Lower lobe of right lung (tissue), 2 donors: ENCODE data around the gene NFIA. TPM values are rescaled to one million over a fixed set of nuclear protein-coding genes. Genes with fewer than 3 reads are reported as not detected.

Experiments used
- ATAC-seq, 2 donors: fragments of 200-7000 bp; cut with Tn5 transposase; one replicate each; pipeline ENCODE4 v1.9.1; 2020 to 2022; ENCODE audit warnings: mild to moderate bottlenecking in 2 of 2, moderate library complexity in 2 of 2
- DNase-seq: peaks from one replicate; pipeline ENCODE4 v3.0.0-alpha.2; 2020
- H3K27ac ChIP-seq: fragments of 200-600 bp; one replicate; pipeline ENCODE4 v1.8.0; 2022
- H3K27me3 ChIP-seq: fragments of 200-600 bp; one replicate; pipeline ENCODE4 v1.8.0; 2022; ENCODE audit warnings: low read depth
- H3K36me3 ChIP-seq: fragments of 200-600 bp; one replicate; pipeline ENCODE4 v1.8.0; 2022; ENCODE audit warnings: mild to moderate bottlenecking
- H3K4me1 ChIP-seq: fragments of 200-600 bp; one replicate; pipeline ENCODE4 v1.8.0; 2022
- H3K4me3 ChIP-seq: fragments of 200-600 bp; one replicate; pipeline ENCODE4 v1.8.0; 2022; ENCODE audit warnings: mild to moderate bottlenecking
- H3K9me3 ChIP-seq: fragments of 200-600 bp; one replicate; pipeline ENCODE4 v1.8.0; 2022
- intact Hi-C: fragments of 100-400 bp; cut with DNase I; formaldehyde crosslinking; loops from one replicate; pipeline ENCODE4 v1.11.0; 2022
- total RNA-seq: library from RNA; stranded (reverse); fragmentation: NEBNext Ultra II Directional; extraction: Animal tissue kit (Norgen Biotek cat#: 25700); gene quantifications from one replicate; pipeline ENCODE4 v1.2.1, GENCODE V29; 2021
- TF ChIP-seq, protein P1 (sequence below): fragments of 200-600 bp; IDR thresholded peaks from one replicate; pipeline ENCODE4 v1.8.0; 2022; ENCODE audit warnings: antibody characterized with exemption, mild to moderate bottlenecking
- donor health status: DM: no; HTN: yes; CAD: no; lungs with severe emphysema.

NFIA gene
- total RNA-seq, 1 donor from 2014 or later = 70.0 TPM

DNA sequence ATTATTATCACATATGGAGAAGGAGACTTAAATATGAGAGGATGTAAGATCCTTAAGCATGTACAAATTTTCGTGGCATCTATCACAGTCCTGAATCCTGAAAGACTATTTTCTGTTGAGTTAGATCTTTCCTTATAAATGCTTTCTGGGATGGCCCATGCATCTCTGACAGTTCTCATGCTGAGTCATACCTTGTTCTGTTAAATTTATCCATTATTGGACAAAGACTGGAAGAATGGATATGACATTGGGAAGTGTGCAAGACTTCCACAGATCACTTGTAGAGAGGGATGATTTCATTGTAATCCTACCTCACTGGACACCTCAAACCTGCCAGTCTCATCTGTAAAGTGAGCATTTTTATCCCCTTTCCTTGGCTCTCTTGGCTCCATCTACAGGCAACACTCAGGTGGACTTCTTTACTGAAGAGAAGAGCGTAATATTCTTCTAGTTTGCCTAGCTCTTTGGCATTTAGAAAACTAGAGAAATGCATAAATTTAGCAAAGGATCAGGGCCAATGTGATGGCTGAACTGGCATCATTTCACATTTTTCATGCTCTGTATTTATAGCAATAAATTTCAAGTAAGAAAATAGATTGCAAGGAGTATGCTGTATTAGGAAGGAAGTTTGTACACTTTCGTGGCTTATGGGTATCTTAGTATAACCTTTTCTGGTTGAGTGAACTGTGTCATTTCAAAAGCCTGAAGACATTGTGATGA lies 128.2 kb downstream of the NFIA start:
- Histone ChIP-seq H3K4me1 (no peaks in the 10 kb centered on the region), H3K27me3 (no peaks in the 10 kb centered on the region), H3K36me3 (no peaks in the 10 kb centered on the region), H3K27ac (no peak overlapping the region), H3K4me3 (no peak overlapping the region), H3K9me3 (no peaks in the 10 kb centered on the region)
- ATAC-seq (no peak), DNase-seq (no peak)
- TF ChIP-seq, protein P1, sequence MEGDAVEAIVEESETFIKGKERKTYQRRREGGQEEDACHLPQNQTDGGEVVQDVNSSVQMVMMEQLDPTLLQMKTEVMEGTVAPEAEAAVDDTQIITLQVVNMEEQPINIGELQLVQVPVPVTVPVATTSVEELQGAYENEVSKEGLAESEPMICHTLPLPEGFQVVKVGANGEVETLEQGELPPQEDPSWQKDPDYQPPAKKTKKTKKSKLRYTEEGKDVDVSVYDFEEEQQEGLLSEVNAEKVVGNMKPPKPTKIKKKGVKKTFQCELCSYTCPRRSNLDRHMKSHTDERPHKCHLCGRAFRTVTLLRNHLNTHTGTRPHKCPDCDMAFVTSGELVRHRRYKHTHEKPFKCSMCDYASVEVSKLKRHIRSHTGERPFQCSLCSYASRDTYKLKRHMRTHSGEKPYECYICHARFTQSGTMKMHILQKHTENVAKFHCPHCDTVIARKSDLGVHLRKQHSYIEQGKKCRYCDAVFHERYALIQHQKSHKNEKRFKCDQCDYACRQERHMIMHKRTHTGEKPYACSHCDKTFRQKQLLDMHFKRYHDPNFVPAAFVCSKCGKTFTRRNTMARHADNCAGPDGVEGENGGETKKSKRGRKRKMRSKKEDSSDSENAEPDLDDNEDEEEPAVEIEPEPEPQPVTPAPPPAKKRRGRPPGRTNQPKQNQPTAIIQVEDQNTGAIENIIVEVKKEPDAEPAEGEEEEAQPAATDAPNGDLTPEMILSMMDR = no peak
- intact Hi-C loops = no loop called here

DNA sequence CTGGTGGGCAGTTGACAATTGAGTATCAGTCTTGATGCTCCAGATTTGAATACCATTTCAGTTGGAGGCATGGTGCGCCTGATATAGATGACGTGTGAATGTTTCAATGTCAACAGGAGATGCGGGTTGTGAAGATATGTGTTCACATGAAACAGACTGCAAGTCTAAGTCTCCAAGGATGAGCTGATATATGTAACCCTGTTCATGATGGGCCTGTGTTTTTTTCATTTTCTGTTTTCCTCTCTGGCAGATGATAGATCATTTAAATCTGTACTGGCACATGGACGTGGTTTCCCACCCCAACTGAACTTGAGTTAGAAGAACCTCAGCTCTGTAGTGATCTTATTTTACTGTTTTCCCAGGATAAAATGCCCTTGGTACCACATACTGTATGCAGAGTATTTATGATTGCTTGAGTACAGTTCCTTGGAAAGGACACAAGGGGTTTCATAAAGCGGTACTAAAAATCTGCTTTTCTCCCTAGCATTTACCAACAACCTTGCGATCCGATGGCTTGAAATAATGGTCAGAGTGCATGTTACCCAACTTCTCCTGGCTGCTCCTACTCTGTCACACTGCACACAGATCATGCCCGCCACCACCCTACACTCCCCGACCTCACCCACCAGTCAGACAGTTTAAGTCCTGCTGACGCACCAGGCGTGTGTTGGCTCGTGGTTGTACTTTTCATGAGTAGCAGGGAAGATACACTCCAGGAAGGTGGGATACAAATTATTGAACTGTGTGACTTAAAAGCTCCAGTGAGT lies 131.1 kb downstream of the NFIA start:
- DNase-seq (no peak), ATAC-seq (no peak)
- intact Hi-C loops = no loop called here
- Histone ChIP-seq H3K4me3 (no peak overlapping the region), H3K27me3 (no peaks in the 10 kb centered on the region), H3K36me3 (no peaks in the 10 kb centered on the region), H3K4me1 (no peaks in the 10 kb centered on the region), H3K9me3 (no peaks in the 10 kb centered on the region), H3K27ac (no peak overlapping the region)
- TF ChIP-seq, protein P1 = no peak

DNA sequence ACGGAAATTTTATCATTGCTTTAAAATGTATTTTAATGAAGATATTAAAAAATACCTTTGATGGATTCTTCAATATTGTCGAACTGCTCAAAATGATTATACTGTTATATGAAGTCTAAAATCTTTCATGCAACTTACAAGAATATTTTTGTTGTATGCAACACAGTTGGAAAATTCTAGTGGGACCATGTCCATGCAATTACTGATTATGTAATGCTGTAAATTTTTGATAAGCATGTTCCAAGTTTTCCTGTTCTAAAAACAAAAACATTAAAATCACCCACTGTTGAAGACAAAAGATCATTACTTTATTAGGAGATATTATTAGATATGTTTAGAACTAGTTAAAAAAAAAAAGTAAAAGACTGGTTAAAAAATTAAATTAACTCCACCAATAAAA lies 132.8 kb downstream of the NFIA start:
- Histone ChIP-seq H3K36me3 (no peaks in the 10 kb centered on the region), H3K9me3 (no peaks in the 10 kb centered on the region), H3K4me1 (no peaks in the 10 kb centered on the region), H3K27ac (no peak overlapping the region), H3K4me3 (no peak overlapping the region), H3K27me3 (no peaks in the 10 kb centered on the region)
- TF ChIP-seq, protein P1 = no peak
- ATAC-seq (no peak), DNase-seq (no peak)
- intact Hi-C loops = no loop called here

GRCh38 chr1:61215676-61216289 lies 133.4 kb downstream of the NFIA start:
- H3K4me1 ChIP-seq = no peaks in the 10 kb centered on the region
- H3K9me3 ChIP-seq = no peaks in the 10 kb centered on the region
- no peaks in the 10 kb centered on the region for H3K27me3 ChIP-seq
- ATAC-seq (no peak), DNase-seq (no peak)
- H3K4me3 ChIP-seq = no peak overlapping the region
- TF ChIP-seq, protein P1 = no peak
- H3K27ac ChIP-seq = no peak overlapping the region
- intact Hi-C loops = no loop called here
- H3K36me3 ChIP-seq = no peaks in the 10 kb centered on the region

DNA sequence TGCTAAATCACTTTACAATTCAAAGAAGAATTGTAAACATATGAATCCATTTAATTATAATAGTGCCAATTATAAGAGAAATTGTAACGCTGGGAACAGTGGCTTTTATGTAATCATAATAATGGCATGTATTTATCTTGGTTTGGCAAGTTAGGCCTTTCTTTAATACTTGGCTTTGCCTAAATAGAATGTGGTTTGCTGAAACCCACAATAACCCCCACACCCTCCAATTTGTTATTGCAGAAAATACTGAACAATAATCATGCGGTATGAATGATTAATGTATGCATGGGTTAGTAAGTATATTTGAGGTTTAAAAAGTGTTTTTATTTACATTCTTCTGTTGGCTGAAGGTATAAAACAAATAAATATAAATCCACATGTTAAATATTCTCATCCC lies 138.2 kb downstream of the NFIA start:
- Histone ChIP-seq H3K36me3 (no peaks in the 10 kb centered on the region), H3K4me3 (no peak overlapping the region), H3K27me3 (no peaks in the 10 kb centered on the region), H3K4me1 (peaks cover 18% of the 10 kb centered on the region), H3K27ac (no peak overlapping the region), H3K9me3 (no peaks in the 10 kb centered on the region)
- TF ChIP-seq, protein P1 = no peak
- ATAC-seq (no peak), DNase-seq (no peak)
- intact Hi-C loops = no loop called here
